Measurements from ENCODE around the gene CGB8.
"Not testable (repeated sequence)": the region's sequence is repeated elsewhere in the genome, so short reads cannot be mapped to it uniquely, and the experiment has no call there.

Gene CGB8

GRCh38 chr19:49064768-49065611 is 16.1 kb upstream of the CGB8 start, which contains the start of gene NTF4:
Gene NTF4 (minus strand): TSS chr19:49064818. CDS start chr19:49061997, 2,821 bp downstream.
- no peak for DNase-seq (ENCODE audit: low read depth in 1 of 2, low spot score in 1 of 2)

- no peak for DNase-seq (ENCODE audit: low read depth in 1 of 2, low spot score in 1 of 2)
Observed at GRCh38 chr19:49064029-49064629, 15.2 kb upstream of the CGB8 start.

GRCh38 chr19:49061445-49061844 is 12.5 kb upstream of the CGB8 start:
- DNase-seq (ENCODE audit: low read depth in 1 of 2, low spot score in 1 of 2) = no peak

- DNase-seq (ENCODE audit: low read depth in 1 of 2, low spot score in 1 of 2) = no peak
Observed at GRCh38 chr19:49061000-49061399, 12.1 kb upstream of the CGB8 start.

GRCh38 chr19:49059053-49059452 is 10.1 kb upstream of the CGB8 start:
- no peak for DNase-seq (ENCODE audit: low read depth in 1 of 2, low spot score in 1 of 2)

GRCh38 chr19:49058562-49058961 is 9.7 kb upstream of the CGB8 start:
- DNase-seq (ENCODE audit: low read depth in 1 of 2, low spot score in 1 of 2) = no peak

GRCh38 chr19:49057636-49058234 is 8.8 kb upstream of the CGB8 start, which contains the start of gene CGB7:
Gene CGB7 (minus strand): TSS chr19:49057749. CDS start chr19:49055375, 2,374 bp downstream.
- no peak for DNase-seq (ENCODE audit: low read depth in 1 of 2, low spot score in 1 of 2)

- DNase-seq (ENCODE audit: low read depth in 1 of 2, low spot score in 1 of 2) = not testable (repeated sequence)
Observed at GRCh38 chr19:49056902-49057596, 8.1 kb upstream of the CGB8 start.

- peak; percentile 16 to 23 for DNase-seq (ENCODE audit: low read depth in 1 of 2, low spot score in 1 of 2)
Observed at GRCh38 chr19:49056101-49056901, 7.4 kb upstream of the CGB8 start.

GRCh38 chr19:49050376-49051033 is 1.6 kb upstream of the CGB8 start:
- not testable (repeated sequence) for DNase-seq (ENCODE audit: low read depth in 1 of 2, low spot score in 1 of 2)

GRCh38 chr19:49049834-49050233 is 923 bp upstream of the CGB8 start:
- not testable (repeated sequence) for DNase-seq (ENCODE audit: low read depth in 1 of 2, low spot score in 1 of 2)

GRCh38 chr19:49043548-49043947 is 5.4 kb downstream of the CGB8 start, which contains the start of gene CGB5:
Gene CGB5 (plus strand): TSS chr19:49043848. CDS start chr19:49044210, 362 bp downstream.
- DNase-seq (ENCODE audit: low read depth in 1 of 2, low spot score in 1 of 2) = not testable (repeated sequence)

- DNase-seq (ENCODE audit: low read depth in 1 of 2, low spot score in 1 of 2) = not testable (repeated sequence)
Observed at GRCh38 chr19:49042666-49043065, 6.2 kb downstream of the CGB8 start.

- no peak for DNase-seq (ENCODE audit: low read depth in 1 of 2, low spot score in 1 of 2)
Observed at GRCh38 chr19:49042177-49042576, 6.7 kb downstream of the CGB8 start.

- not testable (repeated sequence) for DNase-seq (ENCODE audit: low read depth in 1 of 2, low spot score in 1 of 2)
Observed at GRCh38 chr19:49039736-49040135, 9.2 kb downstream of the CGB8 start.

- not testable (repeated sequence) for DNase-seq (ENCODE audit: low read depth in 1 of 2, low spot score in 1 of 2)
Observed at GRCh38 chr19:49038557-49039276, 10.2 kb downstream of the CGB8 start.

GRCh38 chr19:49038111-49038510 is 10.8 kb downstream of the CGB8 start:
- not testable (repeated sequence) for DNase-seq (ENCODE audit: low read depth in 1 of 2, low spot score in 1 of 2)

- DNase-seq (ENCODE audit: low read depth in 1 of 2, low spot score in 1 of 2) = not testable (repeated sequence)
Observed at GRCh38 chr19:49036815-49037214, 12.1 kb downstream of the CGB8 start, which contains the start of gene CGB1. Gene CGB1 (minus strand): TSS chr19:49036895. CDS start chr19:49036711, 184 bp downstream.

Measured in activated T-helper 1 cell treated with anti-CD3 and anti-CD28 coated beads, Interleukin-2, amount 50 U/mL, for 16 hours (primary cell).